HepG2 (cell line): Measurements from ENCODE around the gene GALNT8. TPM values are rescaled to one million over a fixed set of nuclear protein-coding genes. Genes with fewer than 3 reads are reported as not detected.

Experiments used
- POGZ ChIP-seq: sonication (generic); formaldehyde crosslinking; IDR thresholded peaks from 2 replicates; pipeline ENCODE4 v1.4.0; 2020; ENCODE audit warnings: mild to moderate bottlenecking, missing genetic modification reagents
- ZSCAN31 ChIP-seq: sonication (generic); formaldehyde crosslinking; IDR thresholded peaks from 2 replicates; pipeline ENCODE4 v1.5.0; 2020; ENCODE audit warnings: low read depth, mild to moderate bottlenecking, missing genetic modification reagents
- polyA plus RNA-seq, 8 experiments: library from polyadenylated mRNA; depleted of rRNA in 3 of 8; stranded (reverse) in 7 of 8; unstranded in 1 of 8; fragments of >200 nt; fragmentation: Illumina TruSeq in 4 of 8; extraction: Trizol in 4 of 8; gene quantifications; 2 replicates each; pipeline versions ENCODE4 v1.2.1 to v1.2.3, GENCODE V29; 2011 to 2016; ENCODE audit warnings: low read depth in 4 of 8, missing spikeins in 1 of 8, mixed read lengths in 1 of 8; ENCODE audit not compliant: insufficient read depth in 1 of 8
- total RNA-seq, 5 experiments: library from RNA; depleted of rRNA; stranded (reverse); fragments of >200 nt; fragmentation: Illumina TruSeq; extraction: Trizol; gene quantifications; 2 replicates each; pipeline ENCODE4 v1.2.3, GENCODE V29; 2016; ENCODE audit warnings: low read depth in 1 of 5
- TF ChIP-seq, protein P1 (sequence below): sonication (generic); formaldehyde crosslinking; IDR thresholded peaks from 2 replicates; pipeline ENCODE4 v1.5.0; 2020; ENCODE audit warnings: mild to moderate bottlenecking, missing genetic modification reagents, borderline replicate concordance
- TF ChIP-seq, protein P2 (sequence below): sonication (generic); formaldehyde crosslinking; IDR thresholded peaks from 2 replicates; pipeline ENCODE4 v1.5.0; 2020; ENCODE audit warnings: mild to moderate bottlenecking, missing genetic modification reagents, borderline replicate concordance

GALNT8 gene
- total and polyA plus RNA-seq, 2 of the 13 experiments (the other 11 are each of a cell fraction or from before 2014, with no cell fraction given): 0.45 TPM; not detected in 1

DNA sequence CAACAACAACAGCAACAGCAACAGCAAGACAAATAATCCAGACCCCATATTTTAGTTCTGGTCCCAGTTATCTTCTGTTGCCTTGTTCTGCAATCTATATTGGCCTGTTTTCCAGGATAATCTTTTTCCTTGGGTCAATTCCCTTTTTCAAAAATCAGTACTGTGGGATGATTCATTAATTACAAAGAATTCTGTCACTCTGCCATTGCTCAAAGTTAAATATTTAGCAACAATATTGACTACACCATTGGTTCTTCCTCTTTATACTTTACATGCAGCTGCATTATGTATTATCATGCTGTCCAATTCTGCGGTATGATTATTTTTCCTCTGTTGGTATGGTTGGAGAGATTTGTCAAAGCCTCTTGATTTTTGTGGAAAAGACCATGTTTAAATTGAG, 10.1 kb upstream of the GALNT8 start (continued):
- TF ChIP-seq, protein P1, sequence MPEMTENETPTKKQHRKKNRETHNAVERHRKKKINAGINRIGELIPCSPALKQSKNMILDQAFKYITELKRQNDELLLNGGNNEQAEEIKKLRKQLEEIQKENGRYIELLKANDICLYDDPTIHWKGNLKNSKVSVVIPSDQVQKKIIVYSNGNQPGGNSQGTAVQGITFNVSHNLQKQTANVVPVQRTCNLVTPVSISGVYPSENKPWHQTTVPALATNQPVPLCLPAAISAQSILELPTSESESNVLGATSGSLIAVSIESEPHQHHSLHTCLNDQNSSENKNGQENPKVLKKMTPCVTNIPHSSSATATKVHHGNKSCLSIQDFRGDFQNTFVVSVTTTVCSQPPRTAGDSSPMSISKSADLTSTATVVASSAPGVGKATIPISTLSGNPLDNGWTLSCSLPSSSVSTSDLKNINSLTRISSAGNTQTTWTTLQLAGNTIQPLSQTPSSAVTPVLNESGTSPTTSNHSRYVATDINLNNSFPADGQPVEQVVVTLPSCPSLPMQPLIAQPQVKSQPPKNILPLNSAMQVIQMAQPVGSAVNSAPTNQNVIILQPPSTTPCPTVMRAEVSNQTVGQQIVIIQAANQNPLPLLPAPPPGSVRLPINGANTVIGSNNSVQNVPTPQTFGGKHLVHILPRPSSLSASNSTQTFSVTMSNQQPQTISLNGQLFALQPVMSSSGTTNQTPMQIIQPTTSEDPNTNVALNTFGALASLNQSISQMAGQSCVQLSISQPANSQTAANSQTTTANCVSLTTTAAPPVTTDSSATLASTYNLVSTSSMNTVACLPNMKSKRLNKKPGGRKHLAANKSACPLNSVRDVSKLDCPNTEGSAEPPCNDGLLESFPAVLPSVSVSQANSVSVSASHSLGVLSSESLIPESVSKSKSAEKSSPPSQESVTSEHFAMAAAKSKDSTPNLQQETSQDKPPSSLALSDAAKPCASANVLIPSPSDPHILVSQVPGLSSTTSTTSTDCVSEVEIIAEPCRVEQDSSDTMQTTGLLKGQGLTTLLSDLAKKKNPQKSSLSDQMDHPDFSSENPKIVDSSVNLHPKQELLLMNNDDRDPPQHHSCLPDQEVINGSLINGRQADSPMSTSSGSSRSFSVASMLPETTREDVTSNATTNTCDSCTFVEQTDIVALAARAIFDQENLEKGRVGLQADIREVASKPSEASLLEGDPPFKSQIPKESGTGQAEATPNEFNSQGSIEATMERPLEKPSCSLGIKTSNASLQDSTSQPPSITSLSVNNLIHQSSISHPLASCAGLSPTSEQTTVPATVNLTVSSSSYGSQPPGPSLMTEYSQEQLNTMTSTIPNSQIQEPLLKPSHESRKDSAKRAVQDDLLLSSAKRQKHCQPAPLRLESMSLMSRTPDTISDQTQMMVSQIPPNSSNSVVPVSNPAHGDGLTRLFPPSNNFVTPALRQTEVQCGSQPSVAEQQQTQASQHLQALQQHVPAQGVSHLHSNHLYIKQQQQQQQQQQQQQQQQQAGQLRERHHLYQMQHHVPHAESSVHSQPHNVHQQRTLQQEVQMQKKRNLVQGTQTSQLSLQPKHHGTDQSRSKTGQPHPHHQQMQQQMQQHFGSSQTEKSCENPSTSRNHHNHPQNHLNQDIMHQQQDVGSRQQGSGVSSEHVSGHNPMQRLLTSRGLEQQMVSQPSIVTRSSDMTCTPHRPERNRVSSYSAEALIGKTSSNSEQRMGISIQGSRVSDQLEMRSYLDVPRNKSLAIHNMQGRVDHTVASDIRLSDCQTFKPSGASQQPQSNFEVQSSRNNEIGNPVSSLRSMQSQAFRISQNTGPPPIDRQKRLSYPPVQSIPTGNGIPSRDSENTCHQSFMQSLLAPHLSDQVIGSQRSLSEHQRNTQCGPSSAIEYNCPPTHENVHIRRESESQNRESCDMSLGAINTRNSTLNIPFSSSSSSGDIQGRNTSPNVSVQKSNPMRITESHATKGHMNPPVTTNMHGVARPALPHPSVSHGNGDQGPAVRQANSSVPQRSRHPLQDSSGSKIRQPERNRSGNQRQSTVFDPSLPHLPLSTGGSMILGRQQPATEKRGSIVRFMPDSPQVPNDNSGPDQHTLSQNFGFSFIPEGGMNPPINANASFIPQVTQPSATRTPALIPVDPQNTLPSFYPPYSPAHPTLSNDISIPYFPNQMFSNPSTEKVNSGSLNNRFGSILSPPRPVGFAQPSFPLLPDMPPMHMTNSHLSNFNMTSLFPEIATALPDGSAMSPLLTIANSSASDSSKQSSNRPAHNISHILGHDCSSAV: no peak
- TF ChIP-seq POGZ (CRISPR knock-in tag): no peak
- TF ChIP-seq, protein P2, sequence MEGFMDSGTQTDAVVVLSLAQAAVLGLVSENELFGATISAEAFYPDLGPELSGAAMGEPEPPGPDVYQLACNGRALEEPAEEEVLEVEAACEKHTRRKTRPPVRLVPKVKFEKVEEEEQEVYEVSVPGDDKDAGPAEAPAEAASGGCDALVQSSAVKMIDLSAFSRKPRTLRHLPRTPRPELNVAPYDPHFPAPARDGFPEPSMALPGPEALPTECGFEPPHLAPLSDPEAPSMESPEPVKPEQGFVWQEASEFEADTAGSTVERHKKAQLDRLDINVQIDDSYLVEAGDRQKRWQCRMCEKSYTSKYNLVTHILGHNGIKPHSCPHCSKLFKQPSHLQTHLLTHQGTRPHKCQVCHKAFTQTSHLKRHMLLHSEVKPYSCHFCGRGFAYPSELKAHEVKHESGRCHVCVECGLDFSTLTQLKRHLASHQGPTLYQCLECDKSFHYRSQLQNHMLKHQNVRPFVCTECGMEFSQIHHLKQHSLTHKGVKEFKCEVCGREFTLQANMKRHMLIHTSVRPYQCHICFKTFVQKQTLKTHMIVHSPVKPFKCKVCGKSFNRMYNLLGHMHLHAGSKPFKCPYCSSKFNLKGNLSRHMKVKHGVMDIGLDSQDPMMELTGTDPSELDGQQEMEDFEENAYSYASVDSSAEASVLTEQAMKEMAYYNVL (CRISPR knock-in tag): no peak
- no peak for TF ChIP-seq ZSCAN31 (CRISPR knock-in tag)
